C4-2B (cell line): ENCODE data around the gene CYTH4.

Experiments
- H3K27ac ChIP-seq: fragments of 450-650 bp; 2 replicates; pipeline ENCODE4 v1.5.1; 2017
- CTCF ChIP-seq: fragments of 450-650 bp; conservative IDR thresholded peaks from 2 replicates; pipeline ENCODE4 v1.5.1; 2017; ENCODE audit warnings: mild to moderate bottlenecking
- ZFX ChIP-seq: fragments of 450-650 bp; IDR thresholded peaks from 2 replicates; pipeline ENCODE4 v1.6.1; 2017

The CYTH4 gene

GRCh38 chr22:37288521-37288920 lies 6.2 kb downstream of the CYTH4 start:
- no peak overlapping the region for H3K27ac ChIP-seq
- TF ChIP-seq CTCF: no peak
- no peak for TF ChIP-seq ZFX

- no peak for TF ChIP-seq CTCF
- no peak for TF ChIP-seq ZFX
- no peak overlapping the region for H3K27ac ChIP-seq
Observed at GRCh38 chr22:37289156-37289735, 6.9 kb downstream of the CYTH4 start.

GRCh38 chr22:37290737-37291136 lies 8.4 kb downstream of the CYTH4 start:
- TF ChIP-seq ZFX (no peak), CTCF (no peak)
- H3K27ac ChIP-seq: no peak overlapping the region

GRCh38 chr22:37291559-37292298 lies 9.4 kb downstream of the CYTH4 start:
- no peak for TF ChIP-seq CTCF
- no peak for TF ChIP-seq ZFX

GRCh38 chr22:37292641-37293040 lies 10.3 kb downstream of the CYTH4 start:
- no peak overlapping the region for H3K27ac ChIP-seq
- TF ChIP-seq ZFX (no peak), CTCF (no peak)

More at GRCh38 chr22:37291559-37292298, 9.4 kb downstream of the CYTH4 start:
- H3K27ac ChIP-seq: no peak overlapping the region

GRCh38 chr22:37293172-37293571 lies 10.9 kb downstream of the CYTH4 start:
- no peak overlapping the region for H3K27ac ChIP-seq
- no peak for TF ChIP-seq CTCF
- TF ChIP-seq ZFX: no peak

GRCh38 chr22:37294747-37295146 lies 12.4 kb downstream of the CYTH4 start:
- TF ChIP-seq ZFX (no peak), CTCF (no peak)
- no peak overlapping the region for H3K27ac ChIP-seq
